ENCODE results near the gene CELSR3.

The CELSR3 gene

GRCh38 chr3:48656841-48657281 is 5.8 kb downstream of the CELSR3 start:
- DNase-seq = peak; percentile 75

DNA sequence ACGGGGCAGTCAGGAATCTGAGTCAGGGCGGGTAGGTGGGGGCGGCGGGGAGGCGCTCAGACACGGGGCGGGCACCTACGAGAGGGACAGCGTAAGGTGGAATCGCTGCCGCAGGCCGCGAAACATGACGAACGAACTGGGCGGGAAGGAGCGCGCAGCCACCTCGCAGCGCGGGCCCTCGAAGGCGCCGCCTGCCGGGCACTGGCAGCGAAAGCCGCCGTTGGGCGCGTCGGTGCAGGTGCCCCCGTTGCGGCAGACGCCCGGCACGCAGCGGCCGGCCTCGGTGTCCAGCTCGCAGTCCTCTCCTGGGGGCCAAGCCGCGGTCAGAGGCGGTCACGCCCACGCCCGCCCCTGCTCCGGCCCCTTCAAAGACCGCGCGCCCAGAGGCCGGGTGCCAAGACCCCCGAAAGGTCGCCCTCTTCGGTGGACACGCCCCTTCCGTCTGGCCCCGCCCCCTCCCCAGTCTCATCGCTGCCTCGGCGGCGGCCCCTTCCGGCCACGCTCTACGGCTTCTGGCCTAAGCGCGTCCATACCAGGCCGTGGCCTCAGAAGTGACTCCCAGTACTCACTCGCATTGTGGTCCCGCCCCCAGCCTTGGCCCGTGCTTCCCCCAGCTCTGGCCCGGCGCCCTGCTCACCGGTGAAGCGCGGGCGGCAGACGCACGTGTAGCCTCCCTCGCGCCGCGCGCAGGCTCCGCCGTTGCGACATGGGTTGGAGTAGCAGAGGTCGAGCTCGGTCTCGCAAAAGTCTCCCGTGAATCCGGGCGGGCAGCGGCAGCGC is 6.4 kb downstream of the CELSR3 start:
- DNase-seq = peak; percentile 94

GRCh38 chr3:48655606-48656005 is 7.1 kb downstream of the CELSR3 start:
- peak; percentile 85 for DNase-seq

- no peak for DNase-seq
Measured at GRCh38 chr3:48655063-48655462, 7.6 kb downstream of the CELSR3 start.

DNA sequence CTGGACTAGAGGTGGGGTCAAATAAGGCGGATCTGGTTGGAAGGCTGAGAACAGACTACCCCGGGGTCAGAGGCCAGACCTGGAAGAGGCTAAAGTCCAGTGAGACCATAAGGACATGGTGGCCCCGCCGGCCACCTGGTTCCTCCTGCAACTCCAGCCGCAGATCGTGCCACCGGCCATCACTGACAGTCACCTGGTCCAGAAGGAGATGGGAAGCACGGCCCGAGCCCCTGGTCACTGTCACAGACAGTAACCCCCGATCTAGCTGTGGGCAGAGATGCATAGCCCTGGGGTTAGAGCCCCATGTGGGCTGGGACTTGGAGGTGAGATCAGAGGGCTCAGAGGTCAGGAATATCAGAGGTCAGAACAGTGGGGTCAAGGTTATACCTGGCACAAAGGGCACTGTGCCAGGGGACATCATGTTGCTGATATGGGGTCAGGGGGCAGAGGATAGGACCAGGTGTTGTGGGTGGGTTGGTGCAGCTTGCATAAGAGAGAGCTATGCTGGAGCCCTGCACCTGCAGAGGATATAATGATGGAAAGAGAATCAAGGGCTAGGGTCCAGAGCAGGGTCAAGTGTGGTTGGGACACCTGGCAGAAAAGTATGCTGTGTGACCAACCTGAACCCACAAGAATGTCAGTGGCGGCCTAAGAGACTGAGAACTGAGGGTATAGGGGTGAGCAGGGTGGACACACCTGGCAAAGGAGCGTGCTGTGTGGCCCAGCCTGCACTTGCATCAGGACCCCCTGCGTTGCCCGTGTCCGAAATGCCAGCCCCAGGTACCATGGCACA is 9.6 kb downstream of the CELSR3 start:
- no peak for DNase-seq

DNA sequence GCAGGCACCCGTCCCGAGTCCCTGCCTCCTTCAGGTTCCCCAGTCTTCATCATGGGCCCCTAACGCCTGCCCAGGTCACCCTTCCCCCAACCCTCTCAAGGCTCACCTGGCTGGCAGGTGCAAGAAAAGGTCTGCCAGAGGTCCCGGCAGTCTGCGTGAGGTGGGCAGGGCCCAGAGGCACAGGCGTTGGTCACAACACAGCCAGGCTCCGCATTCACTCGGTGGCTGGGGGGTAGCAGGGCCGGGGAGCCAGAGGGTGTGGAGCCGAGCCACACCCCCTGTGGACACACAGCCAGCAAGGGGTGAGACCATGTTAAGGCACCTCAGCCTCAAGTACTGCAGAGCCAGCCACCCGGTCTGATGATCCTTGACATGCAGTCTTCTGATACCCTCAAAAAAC is 10.9 kb downstream of the CELSR3 start:
- DNase-seq = no peak

DNA sequence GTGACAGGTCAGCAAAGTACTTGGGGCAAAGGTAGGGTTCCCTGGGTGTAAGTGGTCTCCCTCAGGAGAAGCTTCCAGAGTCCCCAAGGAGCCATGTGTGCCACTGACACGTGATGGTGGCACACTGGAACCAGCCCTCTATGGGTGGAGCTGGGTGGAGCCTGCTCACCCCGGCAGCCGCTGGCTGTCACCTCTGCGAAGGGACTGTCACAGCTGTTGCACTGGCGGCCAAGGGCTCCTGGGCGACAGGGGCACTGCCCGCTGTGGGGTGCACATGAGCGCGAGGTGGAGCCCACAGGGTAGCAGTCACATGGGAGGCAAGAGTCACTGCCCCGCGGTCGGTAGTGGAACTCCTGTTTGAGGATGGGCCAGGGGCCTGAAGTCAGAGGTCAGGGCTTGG is 12.0 kb downstream of the CELSR3 start:
- DNase-seq = no peak

DNA sequence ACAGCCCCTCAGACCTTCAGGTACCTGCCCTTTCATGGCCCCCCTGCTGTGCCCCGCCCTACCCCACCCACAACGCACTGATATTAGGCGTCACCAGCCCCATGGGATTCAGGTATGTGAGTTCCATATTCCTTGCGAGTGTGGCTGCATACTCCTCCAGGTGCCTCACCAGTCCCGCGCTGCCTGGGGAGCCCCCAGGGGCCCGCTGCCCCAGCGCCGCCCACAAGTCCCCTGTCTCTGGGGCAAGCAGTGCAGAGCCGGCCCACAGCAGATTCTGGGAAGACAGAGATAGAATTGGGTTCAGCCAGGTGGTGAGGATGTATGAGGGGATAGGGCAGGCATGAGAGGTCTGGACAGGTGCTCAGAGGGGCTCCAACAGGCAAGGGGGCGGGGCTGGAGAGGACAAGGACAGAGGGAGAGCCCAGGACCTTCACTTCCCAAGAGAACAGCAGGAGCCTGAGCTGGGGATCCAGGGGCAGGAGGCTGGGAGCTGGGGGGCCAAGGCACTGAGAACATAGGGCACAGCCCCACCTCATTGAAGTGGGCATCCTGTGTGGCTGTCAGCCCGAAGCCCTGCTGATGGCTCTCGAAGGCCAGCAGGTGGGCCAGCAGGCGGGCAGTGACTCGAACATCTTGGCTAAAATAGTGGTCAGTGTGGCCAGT is 14.4 kb downstream of the CELSR3 start:
- no peak for DNase-seq

DNA sequence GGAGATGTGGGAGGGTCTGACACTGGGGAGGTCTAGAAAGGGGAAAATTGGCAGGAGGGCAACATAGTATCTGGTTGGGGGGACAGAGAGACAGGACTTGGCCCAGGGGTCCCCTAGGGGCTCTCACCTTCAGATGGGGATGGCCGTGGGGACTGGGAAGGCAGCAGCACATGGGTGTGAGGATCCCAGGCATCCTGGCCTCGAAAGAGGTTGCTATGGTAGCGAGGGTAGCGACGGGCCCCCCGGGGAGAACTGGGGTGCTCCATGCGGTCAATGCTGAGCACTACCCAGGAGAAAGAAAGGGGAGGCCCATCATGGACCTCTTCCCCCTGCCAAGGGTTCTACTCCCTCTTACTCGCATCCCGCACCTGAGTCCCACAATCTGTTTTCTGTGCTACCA is 15.0 kb downstream of the CELSR3 start:
- DNase-seq = no peak

DNA sequence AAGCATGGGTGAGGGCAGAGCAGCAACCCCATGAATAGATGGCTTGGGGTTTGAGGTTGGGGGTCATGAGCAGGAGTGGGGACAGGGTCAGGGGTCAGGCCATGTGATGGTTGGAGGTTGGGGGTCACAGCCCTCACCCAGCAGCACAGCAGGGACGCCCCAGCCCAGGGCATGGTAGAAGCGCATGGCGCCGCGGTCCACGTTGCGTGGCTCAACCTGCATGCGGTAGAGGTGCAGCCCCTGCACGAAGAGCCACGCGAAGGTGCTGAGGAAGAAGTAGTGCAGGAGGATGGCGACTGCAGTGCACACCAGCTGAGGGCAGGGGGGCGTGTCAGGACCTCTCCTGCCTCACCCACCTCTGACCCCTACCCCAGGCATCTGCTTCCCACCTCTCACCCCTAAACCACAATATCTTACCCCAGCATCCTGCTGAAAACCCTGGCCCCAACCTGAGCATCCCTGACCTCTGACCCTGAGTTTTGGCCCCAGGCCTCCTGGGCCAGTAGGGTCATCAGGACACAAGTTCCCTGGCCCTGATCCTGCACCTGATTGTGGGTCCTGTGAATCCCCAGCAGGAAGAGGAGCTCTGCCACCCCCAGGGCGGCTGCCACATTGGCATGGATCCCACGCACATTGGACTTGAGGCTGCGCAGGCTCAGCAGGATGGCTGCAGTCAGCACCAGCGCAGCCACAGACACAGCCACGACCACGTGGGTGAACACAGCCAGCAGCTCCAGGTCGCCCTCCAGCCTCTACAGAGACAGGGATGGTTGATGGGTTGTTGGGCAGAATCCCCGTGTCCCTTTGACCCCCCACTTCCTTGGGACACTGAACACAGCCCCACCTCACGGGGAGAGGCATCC is 17.6 kb downstream of the CELSR3 start:
- no peak for DNase-seq

DNA sequence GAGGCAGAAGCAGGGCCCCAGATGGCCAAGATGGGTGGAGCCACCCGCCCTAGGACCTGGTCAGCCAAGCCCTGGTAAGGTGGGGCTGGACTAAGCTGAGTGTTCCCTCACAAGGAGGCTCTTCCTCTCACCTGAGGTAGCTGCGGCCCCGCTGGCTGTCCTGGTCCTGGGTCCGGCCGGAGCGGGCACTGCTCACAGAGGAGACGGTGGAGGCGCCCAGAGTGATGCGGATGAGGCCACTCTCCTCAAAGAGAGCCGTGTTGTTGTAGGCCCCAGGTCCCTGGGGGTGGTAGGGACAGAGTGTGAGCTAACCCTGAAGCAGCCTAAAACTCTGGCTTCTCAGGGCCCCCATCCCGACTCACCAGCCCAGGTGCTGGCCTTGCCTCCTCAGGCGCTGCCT is 20.1 kb downstream of the CELSR3 start:
- no peak for DNase-seq

DNA sequence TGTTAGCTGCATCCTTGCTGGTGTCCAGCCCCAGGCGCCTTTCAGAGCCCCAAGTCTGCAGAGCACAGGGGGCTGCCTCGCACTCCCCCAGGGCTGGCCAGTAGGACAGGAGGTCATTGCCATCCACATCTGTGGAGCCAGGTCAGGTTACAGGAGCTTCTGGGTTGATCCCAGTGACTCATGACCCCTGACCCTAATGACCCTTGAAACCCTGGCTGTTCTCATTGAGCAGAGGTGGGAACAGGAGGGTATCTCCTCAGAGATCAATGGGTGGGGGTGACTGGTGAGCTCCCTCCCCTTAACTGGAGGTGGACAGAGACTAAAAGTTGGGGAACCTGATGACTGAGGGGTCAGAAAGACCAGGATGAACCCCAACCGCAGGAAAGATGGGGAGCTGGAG is 21.3 kb downstream of the CELSR3 start:
- no peak for DNase-seq

- no peak for DNase-seq
Measured at GRCh38 chr3:48639944-48640606, 22.6 kb downstream of the CELSR3 start.

- no peak for DNase-seq
Measured at GRCh38 chr3:48637305-48637704, 25.4 kb downstream of the CELSR3 start.

DNA sequence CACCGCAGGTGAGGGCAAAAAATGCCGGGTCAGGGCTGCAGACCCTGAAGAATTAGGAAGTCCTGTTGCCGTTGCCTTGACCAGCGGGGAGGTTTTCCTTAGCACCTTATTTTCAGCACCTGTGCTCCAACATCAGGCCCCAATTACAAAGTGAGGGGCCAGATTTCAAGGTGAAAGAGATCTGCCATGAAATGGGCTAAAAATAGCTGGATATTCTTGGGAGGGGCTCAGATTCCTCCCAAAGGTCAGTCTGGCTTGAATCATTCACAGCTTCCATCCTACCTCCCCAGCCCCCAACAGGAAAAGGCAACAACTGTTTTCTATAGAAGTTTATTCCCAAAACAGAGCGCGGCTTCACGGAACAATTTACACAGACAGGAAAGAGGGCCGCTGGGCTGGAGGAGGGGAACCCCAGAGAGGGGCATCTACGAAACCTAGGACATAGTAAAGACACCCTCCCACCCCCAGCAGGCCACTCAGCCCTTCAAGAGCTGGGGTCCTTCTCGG is 26.5 kb downstream of the CELSR3 start:
- DNase-seq = no peak

GRCh38 chr3:48635222-48636021 is 27.3 kb downstream of the CELSR3 start, which contains the start of gene SLC26A6:
Gene SLC26A6, minus strand, starts transcription at chr3:48635461. Its CDS starts 68 bp downstream, at chr3:48635393.
- DNase-seq = peak; percentile 98

DNA sequence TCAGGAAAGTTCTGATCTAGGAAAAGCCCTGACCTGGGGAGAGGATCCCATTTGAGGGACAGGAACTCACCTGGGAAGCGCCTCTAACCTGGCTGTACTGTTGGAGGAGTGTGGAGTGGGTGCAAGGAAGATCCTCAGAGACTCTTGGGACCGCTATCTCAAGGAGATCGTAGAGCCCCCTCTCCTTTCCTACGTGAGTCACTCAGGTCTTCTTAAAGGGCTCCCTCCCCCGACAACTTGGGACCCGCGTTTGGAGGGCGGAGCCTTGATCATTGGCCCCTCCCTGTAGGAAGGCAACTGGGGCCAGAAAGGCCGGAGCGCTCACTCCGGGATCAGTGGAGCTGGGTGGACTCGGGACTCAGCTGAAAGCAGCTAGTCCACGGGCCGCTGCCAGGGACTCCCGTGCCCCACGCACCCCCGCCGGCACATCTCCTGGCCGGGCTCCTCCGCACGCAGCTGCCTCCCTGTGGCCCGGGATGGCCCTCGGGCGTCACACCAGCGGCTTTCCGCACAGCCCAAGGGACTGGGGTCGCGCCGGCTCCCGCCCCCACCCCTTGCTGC is 27.9 kb downstream of the CELSR3 start:
- DNase-seq = peak; percentile 85

DNA sequence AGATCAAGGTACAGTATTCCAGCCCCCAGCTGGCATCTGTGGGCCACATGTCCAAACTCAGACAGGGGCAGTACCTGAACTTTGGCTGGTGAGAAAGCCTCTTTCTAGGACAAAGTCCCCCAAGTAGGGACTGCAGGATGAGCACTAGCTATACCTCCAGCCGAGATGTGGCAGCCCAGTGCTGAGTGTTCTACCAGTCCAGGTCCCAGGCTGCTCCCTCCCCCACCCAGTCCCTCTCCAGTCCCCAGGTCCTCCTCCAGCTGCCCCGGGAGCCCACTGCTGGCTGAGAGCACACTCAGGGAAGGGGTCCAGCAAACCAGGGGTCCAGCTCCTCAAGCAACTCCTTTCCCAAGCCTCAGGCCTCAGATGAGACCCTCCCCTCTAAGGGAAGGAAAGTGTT is 28.9 kb downstream of the CELSR3 start:
- DNase-seq = no peak

DNA sequence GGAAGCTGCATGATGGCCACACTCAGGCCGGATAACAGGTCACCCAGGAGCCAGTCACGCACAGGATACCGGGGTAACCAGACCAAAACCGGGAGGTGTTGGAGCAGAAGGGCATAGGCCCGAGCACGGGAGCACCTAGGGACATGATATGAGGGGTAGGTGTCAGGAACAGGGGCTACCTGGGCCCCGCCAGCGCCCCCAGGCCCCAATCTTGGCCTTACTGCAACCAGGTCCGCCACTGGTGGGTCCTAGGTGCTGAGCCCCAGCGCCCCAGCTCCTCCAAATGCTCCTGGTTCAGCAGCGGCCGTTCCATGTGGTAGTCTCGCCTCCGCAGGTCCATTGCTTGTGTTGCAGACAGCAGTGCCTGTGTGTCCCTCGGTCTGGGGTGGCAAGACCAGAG is 29.4 kb downstream of the CELSR3 start:
- DNase-seq = no peak

All from activated effector memory CD4-positive, alpha-beta T cell treated with anti-CD3 and anti-CD28 coated beads, Interleukin-2, amount 50 U/mL, for 16 hours (primary cell).